ENCODE data around the gene FOXE1.

- no peak for TF ChIP-seq CTCF (IDR thresholded peaks at IDR 0.05)
- no peak for TF ChIP-seq ZBTB33 (IDR thresholded peaks at IDR 0.05; ENCODE audit: borderline replicate concordance, low read depth)
- TF ChIP-seq USF2 (IDR thresholded peaks at IDR 0.05; ENCODE audit: borderline replicate concordance, low read depth, low read length) = no peak
Measured at GRCh38 chr9:97846347-97846746, 6.7 kb upstream of the FOXE1 start.

Data from SK-N-SH (cell line).